H9 (cell line): ENCODE measurements around the gene ZBTB49. TPM values are rescaled to one million over a fixed set of nuclear protein-coding genes. Genes with fewer than 3 reads are reported as not detected.

Experiments
- DNase-seq: peaks from one replicate; pipeline ENCODE4 v3.0.0-alpha.2; 2017
- H2AFZ ChIP-seq: one replicate; pipeline ENCODE4 v1.6.1; 2013; ENCODE audit warnings: mild to moderate bottlenecking, low read length, control low read depth, moderate library complexity
- H2AK5ac ChIP-seq: 2 replicates; pipeline ENCODE4 v1.6.1; 2013; ENCODE audit warnings: low read length, control low read depth, mixed read lengths; ENCODE audit not compliant: insufficient read length
- H2BK120ac ChIP-seq: one replicate; pipeline ENCODE4 v1.6.1; 2013; ENCODE audit warnings: low read depth, mild to moderate bottlenecking, low read length, control low read depth, inconsistent platforms; ENCODE audit not compliant: poor library complexity, severe bottlenecking
- H2BK12ac ChIP-seq: 2 replicates; pipeline ENCODE4 v1.6.1; 2013; ENCODE audit warnings: low read length, control low read depth, mixed read lengths, low read depth; ENCODE audit not compliant: insufficient read length
- H2BK15ac ChIP-seq: 2 replicates; pipeline ENCODE4 v1.6.1; 2013; ENCODE audit warnings: low read depth, low read length, control low read depth
- H2BK20ac ChIP-seq: one replicate; pipeline ENCODE4 v1.6.1; 2013; ENCODE audit warnings: low read depth, mild to moderate bottlenecking, low read length, control low read depth, inconsistent platforms; ENCODE audit not compliant: poor library complexity, severe bottlenecking
- H2BK5ac ChIP-seq: 2 replicates; pipeline ENCODE4 v1.6.1; 2013; ENCODE audit warnings: low read length, control low read depth, mixed read lengths; ENCODE audit not compliant: insufficient read length
- H3K14ac ChIP-seq: 2 replicates; pipeline ENCODE4 v1.6.1; 2013; ENCODE audit warnings: low read length, control low read depth; ENCODE audit not compliant: insufficient read depth
- H3K18ac ChIP-seq: 2 replicates; pipeline ENCODE4 v1.6.1; 2013; ENCODE audit warnings: low read depth, mild to moderate bottlenecking, mixed read lengths, low read length, control low read depth; ENCODE audit not compliant: insufficient read length
- H3K23ac ChIP-seq: 2 replicates; pipeline ENCODE4 v1.6.1; 2013; ENCODE audit warnings: low read length, control low read depth, mixed read lengths, low read depth; ENCODE audit not compliant: insufficient read length
- H3K23me2 ChIP-seq: 2 replicates; pipeline ENCODE4 v1.6.1; 2013; ENCODE audit warnings: low read depth, mild to moderate bottlenecking, mixed read lengths, low read length, control low read depth; ENCODE audit not compliant: insufficient read length, poor library complexity, severe bottlenecking
- H3K27ac ChIP-seq: 2 replicates; pipeline ENCODE4 v1.5.1; 2013; ENCODE audit warnings: low read length, control low read depth, mixed read lengths, low read depth; ENCODE audit not compliant: insufficient read length
- H3K27me3 ChIP-seq: 2 replicates; pipeline ENCODE4 v1.6.1; 2013; ENCODE audit warnings: low read length, control low read depth, inconsistent platforms; ENCODE audit not compliant: insufficient read depth
- H3K4ac ChIP-seq: 2 replicates; pipeline ENCODE4 v1.6.1; 2013; ENCODE audit warnings: low read depth, mild to moderate bottlenecking, control low read depth, inconsistent platforms, low read length, moderate library complexity
- H3K4me1 ChIP-seq: 2 replicates; pipeline ENCODE4 v1.6.1; 2013; ENCODE audit warnings: low read length, control low read depth, inconsistent platforms; ENCODE audit not compliant: insufficient read depth
- H3K4me2 ChIP-seq: 2 replicates; pipeline ENCODE4 v1.6.1; 2013; ENCODE audit warnings: low read length, control low read depth, mixed read lengths; ENCODE audit not compliant: insufficient read length, insufficient read depth
- H3K56ac ChIP-seq: 2 replicates; pipeline ENCODE4 v1.6.1; 2013; ENCODE audit warnings: low read depth, mild to moderate bottlenecking, mixed read lengths, low read length, control low read depth; ENCODE audit not compliant: insufficient read length
- H3K79me1 ChIP-seq: 2 replicates; pipeline ENCODE4 v1.6.1; 2013; ENCODE audit warnings: low read depth, mild to moderate bottlenecking, moderate library complexity, low read length, control low read depth, inconsistent platforms; ENCODE audit not compliant: insufficient read depth, poor library complexity, severe bottlenecking
- H3K79me2 ChIP-seq: 2 replicates; pipeline ENCODE4 v1.6.1; 2013; ENCODE audit warnings: low read length, control low read depth, inconsistent platforms; ENCODE audit not compliant: insufficient read depth
- H3K9ac ChIP-seq: 2 replicates; pipeline ENCODE4 v1.6.1; 2013; ENCODE audit warnings: low read length, control low read depth, mixed read lengths; ENCODE audit not compliant: insufficient read length; ENCODE audit errors: extremely low read depth
- H3K9me3 ChIP-seq: one replicate; pipeline ENCODE4 v1.6.1; 2013; ENCODE audit warnings: low read depth, low read length, inconsistent platforms; ENCODE audit not compliant: control insufficient read depth
- H3T11ph ChIP-seq: one replicate; pipeline ENCODE4 v1.6.1; 2013; ENCODE audit warnings: mild to moderate bottlenecking, low read length, control low read depth, inconsistent platforms
- H4K20me1 ChIP-seq: one replicate; pipeline ENCODE4 v1.6.1; 2013; ENCODE audit not compliant: control insufficient read depth, insufficient read length, insufficient read depth
- H4K5ac ChIP-seq: 2 replicates; pipeline ENCODE4 v1.6.1; 2013; ENCODE audit warnings: low read depth, mild to moderate bottlenecking, mixed read lengths, low read length, control low read depth; ENCODE audit not compliant: insufficient read length
- H4K8ac ChIP-seq: replicated peaks from 2 replicates; pipeline ENCODE4 v1.6.1; 2013; ENCODE audit warnings: low read length, control low read depth, mixed read lengths, low read depth; ENCODE audit not compliant: insufficient read length
- H4K91ac ChIP-seq: 2 replicates; pipeline ENCODE4 v1.6.1; 2013; ENCODE audit warnings: low read depth, mild to moderate bottlenecking, moderate library complexity, mixed read lengths, low read length, control low read depth; ENCODE audit not compliant: insufficient read length
- H3K27ac Mint-ChIP-seq, 3 experiments: 2 replicates in 2 of 3; 3 replicates in 1 of 3; pipeline ENCODE4 v1.8.0; 2020 to 2021; ENCODE audit warnings: mixed read lengths in 3 of 3, mild to moderate bottlenecking in 1 of 3, moderate library complexity in 1 of 3
- H3K27me3 Mint-ChIP-seq: 2 replicates; pipeline ENCODE4 v1.8.0; 2021; ENCODE audit warnings: low read depth, mild to moderate bottlenecking, moderate library complexity, mixed read lengths
- H3K36me3 Mint-ChIP-seq, 3 experiments: 2 replicates in 2 of 3; 3 replicates in 1 of 3; pipeline ENCODE4 v1.8.0; 2020 to 2021; ENCODE audit warnings: low read depth in 3 of 3, mixed read lengths in 3 of 3; ENCODE audit not compliant: insufficient read depth in 1 of 3
- H3K4me1 Mint-ChIP-seq, 2 experiments: 2 replicates each; pipeline ENCODE4 v1.8.0; 2020; ENCODE audit warnings: mixed read lengths in 2 of 2
- H3K4me3 Mint-ChIP-seq, 2 experiments: 2 replicates in 1 of 2; 3 replicates in 1 of 2; pipeline ENCODE4 v1.8.0; 2020 to 2021; ENCODE audit warnings: mild to moderate bottlenecking in 2 of 2, mixed read lengths in 2 of 2, moderate library complexity in 1 of 2
- H3K9me3 Mint-ChIP-seq, 2 experiments: 2 replicates in 1 of 2; 3 replicates in 1 of 2; pipeline ENCODE4 v1.8.0; 2020; ENCODE audit warnings: mild to moderate bottlenecking in 2 of 2, mixed read lengths in 2 of 2, moderate library complexity in 1 of 2
- CTCF ChIP-seq: fragments of 200-600 bp; sonication (generic); conservative IDR thresholded peaks from 3 replicates; pipeline ENCODE4 v1.8.0; 2021; ENCODE audit warnings: antibody characterized with exemption, mild to moderate bottlenecking
- WGBS: extraction: QIAGEN DNeasy Blood & Tissue Kit; methylation state at CpG from one replicate; pipeline ENCODE4 v1.1.7; 2013; ENCODE audit warnings: missing lambda C conversion rate, low lambda C conversion rate, mixed read lengths; ENCODE audit not compliant: insufficient read length; ENCODE audit errors: extremely low coverage; 5-methylcytosine and 5-hydroxymethylcytosine counted together
- total RNA-seq: library from RNA; stranded (reverse); gene quantifications from 2 replicates; pipeline ENCODE4 v1.2.1, GENCODE V29; 2021

Gene ZBTB49
- total RNA-seq, 1 experiment from 2014 or later, result 8.7 TPM

DNA sequence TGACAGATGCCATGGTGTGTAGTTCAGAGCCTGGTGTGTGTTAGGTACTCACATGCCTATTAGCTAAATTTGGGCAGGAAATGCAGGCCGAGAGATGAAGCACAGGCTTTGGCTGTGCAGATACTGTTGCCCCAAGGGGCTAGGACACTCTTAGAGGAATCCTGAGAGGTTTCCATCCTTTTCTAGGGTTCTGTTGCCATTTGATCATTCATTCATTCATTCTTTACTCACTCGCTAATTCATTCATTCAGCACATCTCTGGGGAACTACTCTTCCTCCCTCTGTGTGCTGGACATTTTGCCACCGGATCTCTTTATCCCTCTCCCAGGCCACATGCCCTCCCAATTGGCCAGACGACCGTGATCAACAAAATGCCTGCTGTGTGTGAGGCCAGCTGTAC lies 53.0 kb downstream of the ZBTB49 start:
- H3K27ac Mint-ChIP-seq, result 0 out of 7 replicates have a peak overlapping the region, but pooled peaks of 1 of the 3 experiments have one; percentile 13
- H3T11ph ChIP-seq, result no peak overlapping the region

More for the DNA sequence above, 53.0 kb downstream of the ZBTB49 start:
- H3K4me2 ChIP-seq, result no peak overlapping the region
- no peak overlapping the region for H3K56ac ChIP-seq
- no peaks in the 10 kb centered on the region for H3K27me3 ChIP-seq
- no peak overlapping the region for H2BK5ac ChIP-seq
- H2AK5ac ChIP-seq, result no peak overlapping the region
- no peaks in the 10 kb centered on the region for H3K79me1 ChIP-seq
- no peak overlapping the region for H3K27ac ChIP-seq
- no peak overlapping the region for H3K4ac ChIP-seq
- no peaks in the 10 kb centered on the region for H3K4me1 ChIP-seq
- no peak overlapping the region for H3K18ac ChIP-seq
- no peak overlapping the region for H3K23ac ChIP-seq
- no peak overlapping the region for H2BK12ac ChIP-seq
- H3K23me2 ChIP-seq, result no peaks in the 10 kb centered on the region
- no peaks in the 10 kb centered on the region for H3K79me2 ChIP-seq
- no peak overlapping the region for H4K91ac ChIP-seq
- TF ChIP-seq CTCF, result no peak
- Mint-ChIP-seq H3K36me3 (no peaks in the 10 kb centered on the region), H3K4me1 (peaks cover 0 to 10% of the 10 kb centered on the region in 2 experiments; a peak in 3 of 4 replicates), H3K4me3 (no peak overlapping the region), H3K27me3 (peaks cover 29% of the 10 kb centered on the region), H3K9me3 (no peaks in the 10 kb centered on the region)
- no peaks in the 10 kb centered on the region for H4K20me1 ChIP-seq
- H3K9ac ChIP-seq, result no peak overlapping the region
- no peak overlapping the region for H2BK20ac ChIP-seq
- no peak overlapping the region for H4K5ac ChIP-seq
- no peak for DNase-seq
- WGBS, result no CpG with 5 or more reads among the region's 5 CpGs
- H2BK120ac ChIP-seq, result no peak overlapping the region
- H3K9me3 ChIP-seq, result no peaks in the 10 kb centered on the region
- no peak overlapping the region for H4K8ac ChIP-seq
- H3K14ac ChIP-seq, result no peak overlapping the region
- no peak overlapping the region for H2AFZ ChIP-seq
- no peak overlapping the region for H2BK15ac ChIP-seq
